Measurements from ENCODE around the gene LRP8. TPM values are rescaled to one million over a fixed set of nuclear protein-coding genes. Genes with fewer than 3 reads are reported as not detected.

Gene LRP8
- total RNA-seq, 1 donor from 2014 or later: 15.6 TPM

GRCh38 chr1:53330819-53331218 lies 2.9 kb upstream of the LRP8 start:
- peaks cover 21% of the 10 kb centered on the region for H3F3A ChIP-seq (ENCODE audit: low read depth)
- H3K4me1 Mint-ChIP-seq: peaks cover 15% of the 10 kb centered on the region
- H4K20me1 ChIP-seq (ENCODE audit: low read depth): no peaks in the 10 kb centered on the region
- H3K4me3 Mint-ChIP-seq: no peak overlapping the region
- H3K79me2 ChIP-seq (ENCODE audit: low read depth): peaks cover 8% of the 10 kb centered on the region
- no peak overlapping the region for H3K9ac ChIP-seq
- no peak overlapping the region for H3K4me3 ChIP-seq
- no peaks in the 10 kb centered on the region for H3K36me3 Mint-ChIP-seq
- H2AFZ ChIP-seq (replicated peaks): no peak overlapping the region
- H3K27me3 ChIP-seq: no peaks in the 10 kb centered on the region
- H3K4me1 ChIP-seq: peaks cover 6% of the 10 kb centered on the region
- no peak overlapping the region for H3K4me2 ChIP-seq
- H3K27me3 Mint-ChIP-seq (ENCODE audit: insufficient read depth, low read depth): peaks cover 6% of the 10 kb centered on the region
- no peak overlapping the region for H3K27ac Mint-ChIP-seq
- no peak for TF ChIP-seq EZH2 (IDR thresholded peaks at IDR 0.05)
- TF ChIP-seq EZH2phosphoT487 (IDR thresholded peaks at IDR 0.05): no peak
- TF ChIP-seq, protein P1, sequence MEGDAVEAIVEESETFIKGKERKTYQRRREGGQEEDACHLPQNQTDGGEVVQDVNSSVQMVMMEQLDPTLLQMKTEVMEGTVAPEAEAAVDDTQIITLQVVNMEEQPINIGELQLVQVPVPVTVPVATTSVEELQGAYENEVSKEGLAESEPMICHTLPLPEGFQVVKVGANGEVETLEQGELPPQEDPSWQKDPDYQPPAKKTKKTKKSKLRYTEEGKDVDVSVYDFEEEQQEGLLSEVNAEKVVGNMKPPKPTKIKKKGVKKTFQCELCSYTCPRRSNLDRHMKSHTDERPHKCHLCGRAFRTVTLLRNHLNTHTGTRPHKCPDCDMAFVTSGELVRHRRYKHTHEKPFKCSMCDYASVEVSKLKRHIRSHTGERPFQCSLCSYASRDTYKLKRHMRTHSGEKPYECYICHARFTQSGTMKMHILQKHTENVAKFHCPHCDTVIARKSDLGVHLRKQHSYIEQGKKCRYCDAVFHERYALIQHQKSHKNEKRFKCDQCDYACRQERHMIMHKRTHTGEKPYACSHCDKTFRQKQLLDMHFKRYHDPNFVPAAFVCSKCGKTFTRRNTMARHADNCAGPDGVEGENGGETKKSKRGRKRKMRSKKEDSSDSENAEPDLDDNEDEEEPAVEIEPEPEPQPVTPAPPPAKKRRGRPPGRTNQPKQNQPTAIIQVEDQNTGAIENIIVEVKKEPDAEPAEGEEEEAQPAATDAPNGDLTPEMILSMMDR (IDR thresholded peaks at IDR 0.05): no peak
- no peaks in the 10 kb centered on the region for H3K9me3 ChIP-seq (ENCODE audit: low read depth)
- no peaks in the 10 kb centered on the region for H3K9me3 Mint-ChIP-seq
- DNase-seq (ENCODE audit: low spot score): no peak
- no peak overlapping the region for H3K27ac ChIP-seq
- no peaks in the 10 kb centered on the region for H3K36me3 ChIP-seq

DNA sequence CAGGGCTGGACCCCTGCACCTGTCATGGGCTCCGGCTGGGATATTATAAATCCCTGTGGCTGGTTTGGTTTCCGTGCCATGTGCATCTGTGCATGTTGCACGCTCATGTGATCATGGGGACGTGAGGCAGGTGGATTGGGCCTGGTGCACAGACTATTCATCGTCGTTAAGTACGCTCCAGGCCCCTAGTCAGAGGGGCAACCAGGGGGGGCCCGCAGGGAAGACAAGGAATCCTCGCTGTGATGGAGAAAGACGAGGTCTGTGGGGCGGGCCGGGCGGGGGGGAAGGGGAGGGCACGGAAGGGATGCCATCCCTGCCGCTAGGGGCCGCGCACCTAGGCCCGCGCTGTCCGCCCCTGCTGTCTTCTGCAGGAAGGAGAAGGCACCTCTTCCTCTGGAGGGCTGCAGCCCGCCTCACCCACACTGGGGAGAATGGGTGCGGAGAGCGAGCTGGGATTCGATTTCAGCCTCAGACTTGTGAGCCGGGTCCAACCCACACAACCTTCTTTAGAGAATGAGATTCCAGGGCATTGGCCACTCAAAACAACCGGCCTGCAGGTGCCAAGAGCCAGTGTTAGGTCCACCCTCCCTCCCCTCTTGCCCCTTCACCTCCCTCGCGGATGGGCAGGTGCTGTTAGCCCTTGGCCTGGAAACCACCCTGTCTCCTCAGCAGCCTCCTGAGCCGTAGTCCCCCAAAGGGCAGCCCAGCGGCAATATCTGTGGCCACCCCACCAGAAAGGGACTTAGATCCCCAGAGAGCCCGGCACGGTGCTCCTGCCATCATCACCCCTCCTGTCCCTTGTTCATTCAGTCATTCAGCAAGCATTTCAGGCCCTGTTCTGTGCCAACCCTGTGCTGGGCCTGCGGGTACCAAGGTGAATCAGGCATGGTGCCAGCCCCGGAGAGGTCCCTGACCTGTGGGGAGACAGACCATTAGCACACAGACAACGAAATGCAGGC lies 950 bp upstream of the LRP8 start:
- no peaks in the 10 kb centered on the region for H3K9me3 ChIP-seq (ENCODE audit: low read depth)
- H2AFZ ChIP-seq (replicated peaks): peak overlapping the region; percentile 98
- no peak overlapping the region for H3K9ac ChIP-seq
- Mint-ChIP-seq H3K4me1 (peaks cover 23% of the 10 kb centered on the region), H3K4me3 (peak overlapping the region; percentile 92), H3K9me3 (no peaks in the 10 kb centered on the region), H3K27ac (peak overlapping the region; percentile 81), H3K27me3 (ENCODE audit: insufficient read depth, low read depth) (peaks cover 10% of the 10 kb centered on the region), H3K36me3 (peaks cover 6% of the 10 kb centered on the region)
- TF ChIP-seq, protein P1 (IDR thresholded peaks at IDR 0.05): peak; percentile 58
- TF ChIP-seq EZH2phosphoT487 (IDR thresholded peaks at IDR 0.05) (no peak), EZH2 (IDR thresholded peaks at IDR 0.05) (no peak)
- H3K4me1 ChIP-seq: peaks cover 11% of the 10 kb centered on the region
- peak overlapping the region; percentile 70 for H3K4me3 ChIP-seq
- H3K27me3 ChIP-seq: no peaks in the 10 kb centered on the region
- peaks cover 28% of the 10 kb centered on the region for H3K79me2 ChIP-seq (ENCODE audit: low read depth)
- H3K4me2 ChIP-seq: peak overlapping the region; percentile 97
- no peaks in the 10 kb centered on the region for H3K36me3 ChIP-seq
- H3F3A ChIP-seq (ENCODE audit: low read depth): peaks cover 19% of the 10 kb centered on the region
- DNase-seq (ENCODE audit: low spot score): peak; percentile 72
- peaks cover 14% of the 10 kb centered on the region for H4K20me1 ChIP-seq (ENCODE audit: low read depth)
- no peak overlapping the region for H3K27ac ChIP-seq

DNA sequence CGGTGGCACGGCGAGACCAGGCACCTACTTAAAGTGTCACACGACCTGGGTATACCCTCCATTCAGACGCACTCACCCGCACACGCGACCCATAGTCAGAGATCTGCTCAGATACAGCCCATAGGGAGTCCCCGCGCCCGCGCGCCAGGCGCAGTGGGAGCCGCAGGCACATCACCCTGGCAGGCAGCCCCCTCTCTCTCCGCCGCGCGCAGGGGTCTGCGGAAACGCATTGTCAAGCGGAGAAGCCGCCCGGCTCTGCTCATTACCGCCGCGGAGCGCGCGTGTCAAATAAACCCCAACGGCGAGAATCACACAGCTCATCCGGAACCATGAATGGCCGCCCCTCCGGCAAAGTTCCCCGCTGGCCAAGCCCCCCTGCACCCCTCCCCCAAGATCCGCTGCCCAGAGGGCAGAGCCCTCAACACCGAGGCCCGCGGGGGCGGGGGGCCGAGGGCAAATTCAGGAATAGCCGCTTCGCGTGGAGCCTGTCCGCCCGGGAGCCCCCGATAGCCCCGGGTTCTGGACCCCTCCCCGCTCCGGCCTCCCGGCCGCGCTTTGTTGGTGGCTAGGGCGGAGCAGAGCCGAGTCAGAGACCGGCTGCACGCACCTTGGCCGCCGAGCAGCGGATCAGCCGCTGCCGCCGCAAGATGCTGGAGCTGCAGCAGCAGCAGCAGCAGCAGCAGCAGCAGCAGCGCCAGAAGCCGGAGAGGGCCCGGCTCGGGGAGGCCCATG lies 522 bp downstream of the LRP8 start:
- TF ChIP-seq EZH2 (IDR thresholded peaks at IDR 0.05): no peak
- TF ChIP-seq EZH2phosphoT487 (IDR thresholded peaks at IDR 0.05): no peak
- TF ChIP-seq, protein P1 (IDR thresholded peaks at IDR 0.05): no peak
- H3K27ac ChIP-seq: peak overlapping the region; percentile 57
- Mint-ChIP-seq H3K4me3 (peak overlapping the region; percentile 93), H3K27ac (no peak overlapping the region), H3K36me3 (peaks cover 6% of the 10 kb centered on the region), H3K27me3 (ENCODE audit: insufficient read depth, low read depth) (peaks cover 12% of the 10 kb centered on the region), H3K4me1 (peaks cover 33% of the 10 kb centered on the region), H3K9me3 (no peaks in the 10 kb centered on the region)
- H3K9ac ChIP-seq: peak overlapping the region; percentile 9
- H3F3A ChIP-seq (ENCODE audit: low read depth): peaks cover 19% of the 10 kb centered on the region
- H3K79me2 ChIP-seq (ENCODE audit: low read depth): peaks cover 39% of the 10 kb centered on the region
- no peaks in the 10 kb centered on the region for H3K27me3 ChIP-seq
- no peaks in the 10 kb centered on the region for H3K9me3 ChIP-seq (ENCODE audit: low read depth)
- peak overlapping the region; percentile 91 for H3K4me2 ChIP-seq
- no peaks in the 10 kb centered on the region for H3K36me3 ChIP-seq
- peak overlapping the region; percentile 86 for H2AFZ ChIP-seq (replicated peaks)
- DNase-seq (ENCODE audit: low spot score): peak; percentile 79
- peaks cover 11% of the 10 kb centered on the region for H3K4me1 ChIP-seq
- H3K4me3 ChIP-seq: peak overlapping the region; percentile 96
- peaks cover 20% of the 10 kb centered on the region for H4K20me1 ChIP-seq (ENCODE audit: low read depth)
